Lower lobe of right lung (tissue), 2 donors: ENCODE data around the gene ENOX2. TPM values are rescaled to one million over a fixed set of nuclear protein-coding genes. Genes with fewer than 3 reads are reported as not detected.

ENCODE experiments used
- ATAC-seq, 2 donors: fragments of 200-7000 bp; cut with Tn5 transposase; one replicate each; pipeline ENCODE4 v1.9.1; 2020 to 2022; ENCODE audit warnings: mild to moderate bottlenecking in 2 of 2, moderate library complexity in 2 of 2
- DNase-seq: peaks from one replicate; pipeline ENCODE4 v3.0.0-alpha.2; 2020
- H3K27ac ChIP-seq: fragments of 200-600 bp; one replicate; pipeline ENCODE4 v1.8.0; 2022
- H3K27me3 ChIP-seq: fragments of 200-600 bp; one replicate; pipeline ENCODE4 v1.8.0; 2022; ENCODE audit warnings: low read depth
- H3K36me3 ChIP-seq: fragments of 200-600 bp; one replicate; pipeline ENCODE4 v1.8.0; 2022; ENCODE audit warnings: mild to moderate bottlenecking
- H3K4me1 ChIP-seq: fragments of 200-600 bp; one replicate; pipeline ENCODE4 v1.8.0; 2022
- H3K4me3 ChIP-seq: fragments of 200-600 bp; one replicate; pipeline ENCODE4 v1.8.0; 2022; ENCODE audit warnings: mild to moderate bottlenecking
- H3K9me3 ChIP-seq: fragments of 200-600 bp; one replicate; pipeline ENCODE4 v1.8.0; 2022
- intact Hi-C: fragments of 100-400 bp; cut with DNase I; formaldehyde crosslinking; loops from one replicate; pipeline ENCODE4 v1.11.0; 2022
- total RNA-seq: library from RNA; stranded (reverse); fragmentation: NEBNext Ultra II Directional; extraction: Animal tissue kit (Norgen Biotek cat#: 25700); gene quantifications from one replicate; pipeline ENCODE4 v1.2.1, GENCODE V29; 2021
- TF ChIP-seq, protein P1 (sequence below): fragments of 200-600 bp; IDR thresholded peaks from one replicate; pipeline ENCODE4 v1.8.0; 2022; ENCODE audit warnings: antibody characterized with exemption, mild to moderate bottlenecking
- donor health status: DM: no; HTN: yes; CAD: no; lungs with severe emphysema.

The ENOX2 gene
- total RNA-seq, 1 donor from 2014 or later = 16.8 TPM

DNA sequence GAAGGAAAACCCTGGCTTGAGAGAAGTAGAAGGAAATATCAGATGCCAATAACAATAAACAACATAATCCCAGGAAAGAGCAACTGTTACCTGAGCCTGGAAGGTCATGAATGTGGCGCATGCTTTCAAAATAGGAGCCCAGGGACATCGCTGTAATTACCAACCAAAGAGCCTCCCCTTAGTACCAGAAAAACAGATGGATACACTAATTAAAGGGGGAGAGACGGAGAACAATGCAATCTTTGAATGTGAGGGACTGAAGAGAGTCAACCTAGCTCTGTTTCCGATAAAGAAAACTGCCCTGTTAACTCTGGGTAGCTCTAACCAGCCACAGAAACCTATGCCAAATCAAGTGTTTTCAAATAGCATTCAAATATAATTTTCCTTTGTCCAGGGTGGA, 161.4 kb downstream of the ENOX2 start:
- no peak for DNase-seq
- H3K9me3 ChIP-seq = no peaks in the 10 kb centered on the region
- H3K4me3 ChIP-seq = no peak overlapping the region
- no peak for ATAC-seq
- H3K36me3 ChIP-seq = no peaks in the 10 kb centered on the region
- no peak overlapping the region for H3K27ac ChIP-seq
- TF ChIP-seq, protein P1, sequence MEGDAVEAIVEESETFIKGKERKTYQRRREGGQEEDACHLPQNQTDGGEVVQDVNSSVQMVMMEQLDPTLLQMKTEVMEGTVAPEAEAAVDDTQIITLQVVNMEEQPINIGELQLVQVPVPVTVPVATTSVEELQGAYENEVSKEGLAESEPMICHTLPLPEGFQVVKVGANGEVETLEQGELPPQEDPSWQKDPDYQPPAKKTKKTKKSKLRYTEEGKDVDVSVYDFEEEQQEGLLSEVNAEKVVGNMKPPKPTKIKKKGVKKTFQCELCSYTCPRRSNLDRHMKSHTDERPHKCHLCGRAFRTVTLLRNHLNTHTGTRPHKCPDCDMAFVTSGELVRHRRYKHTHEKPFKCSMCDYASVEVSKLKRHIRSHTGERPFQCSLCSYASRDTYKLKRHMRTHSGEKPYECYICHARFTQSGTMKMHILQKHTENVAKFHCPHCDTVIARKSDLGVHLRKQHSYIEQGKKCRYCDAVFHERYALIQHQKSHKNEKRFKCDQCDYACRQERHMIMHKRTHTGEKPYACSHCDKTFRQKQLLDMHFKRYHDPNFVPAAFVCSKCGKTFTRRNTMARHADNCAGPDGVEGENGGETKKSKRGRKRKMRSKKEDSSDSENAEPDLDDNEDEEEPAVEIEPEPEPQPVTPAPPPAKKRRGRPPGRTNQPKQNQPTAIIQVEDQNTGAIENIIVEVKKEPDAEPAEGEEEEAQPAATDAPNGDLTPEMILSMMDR = no peak
- H3K4me1 ChIP-seq = no peaks in the 10 kb centered on the region
- no peaks in the 10 kb centered on the region for H3K27me3 ChIP-seq
- intact Hi-C loops = no loop called here

DNA sequence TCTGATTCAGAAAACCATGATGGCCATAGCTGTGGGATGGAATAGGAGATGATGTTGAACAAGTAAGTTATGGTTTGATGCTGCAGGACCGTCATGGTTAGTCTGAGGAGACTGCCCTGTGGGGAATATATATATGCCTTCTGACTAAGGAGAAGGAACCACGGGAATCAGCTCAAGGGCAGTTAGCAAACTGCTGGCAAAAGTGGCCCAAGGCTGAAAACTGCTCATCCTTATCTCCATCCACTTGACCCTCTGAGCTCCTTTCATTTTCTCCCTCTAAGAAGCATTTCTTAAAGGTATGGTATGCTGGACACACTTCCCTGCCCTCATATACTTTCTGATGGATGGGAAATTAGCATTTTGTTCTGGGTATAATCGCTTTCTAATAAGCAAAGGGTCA, 161.9 kb downstream of the ENOX2 start:
- TF ChIP-seq, protein P1 = no peak
- Histone ChIP-seq H3K27ac (no peak overlapping the region), H3K4me1 (no peaks in the 10 kb centered on the region), H3K4me3 (no peak overlapping the region), H3K36me3 (no peaks in the 10 kb centered on the region), H3K9me3 (no peaks in the 10 kb centered on the region), H3K27me3 (no peaks in the 10 kb centered on the region)
- ATAC-seq (no peak), DNase-seq (no peak)
- intact Hi-C loops = no loop called here

DNA sequence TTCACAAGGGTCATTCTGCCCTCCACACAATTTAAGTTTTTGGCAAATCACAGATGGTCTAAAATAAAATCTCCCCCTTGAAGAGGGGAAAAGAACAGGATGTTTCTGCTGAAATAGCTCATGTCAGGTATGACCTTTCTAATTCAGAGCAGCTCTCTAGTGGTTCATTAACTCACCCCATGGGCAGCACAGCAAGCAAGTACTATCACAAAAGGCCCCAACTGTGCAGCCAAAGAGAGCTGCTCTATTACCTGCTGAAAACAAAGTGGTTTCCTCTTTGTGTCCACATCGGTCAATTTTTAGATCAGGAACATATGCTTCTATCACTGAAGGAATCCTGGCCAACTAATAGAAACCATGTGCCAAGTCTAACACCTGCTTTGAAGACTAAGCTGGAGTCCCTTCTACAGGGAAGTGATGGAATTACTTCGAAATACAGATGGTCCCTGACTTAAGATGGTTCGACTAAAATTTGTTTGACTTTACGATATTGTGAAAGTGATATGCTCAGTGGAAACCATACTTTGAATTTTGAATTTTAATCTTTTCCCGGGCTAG, 164.3 kb downstream of the ENOX2 start:
- no peak for ATAC-seq
- Histone ChIP-seq H3K36me3 (no peaks in the 10 kb centered on the region), H3K27me3 (no peaks in the 10 kb centered on the region)

DNA sequence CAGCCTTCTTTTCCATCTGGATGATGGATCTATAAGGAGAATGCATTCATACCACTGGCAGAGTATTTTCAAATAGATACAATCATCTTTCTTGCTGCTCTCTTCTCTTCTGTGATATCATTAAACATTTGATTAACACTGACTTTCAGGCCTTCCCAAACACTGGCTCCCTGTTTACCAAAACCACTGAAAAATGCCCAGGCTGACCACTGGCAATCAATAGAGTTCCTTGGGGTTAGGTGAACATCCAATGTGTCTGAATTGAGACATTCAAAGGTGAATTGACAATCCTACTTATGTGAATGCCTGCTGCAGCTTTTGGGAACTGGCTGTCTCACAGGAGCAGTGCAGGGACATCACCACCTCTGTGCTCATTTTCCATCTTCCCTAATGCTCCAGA, 168.3 kb downstream of the ENOX2 start:
- ATAC-seq (no peak), DNase-seq (no peak)
- Histone ChIP-seq H3K4me1 (no peaks in the 10 kb centered on the region), H3K9me3 (peaks cover 4% of the 10 kb centered on the region), H3K27me3 (no peaks in the 10 kb centered on the region), H3K4me3 (no peak overlapping the region), H3K27ac (no peak overlapping the region), H3K36me3 (no peaks in the 10 kb centered on the region)
- TF ChIP-seq, protein P1 = no peak
- intact Hi-C loops = no loop called here

More for the DNA sequence above, 164.3 kb downstream of the ENOX2 start:
- intact Hi-C loops = no loop called here
- Histone ChIP-seq H3K4me3 (no peak overlapping the region), H3K4me1 (no peaks in the 10 kb centered on the region), H3K27ac (no peak overlapping the region), H3K9me3 (no peaks in the 10 kb centered on the region)
- no peak for DNase-seq
- TF ChIP-seq, protein P1 = no peak

DNA sequence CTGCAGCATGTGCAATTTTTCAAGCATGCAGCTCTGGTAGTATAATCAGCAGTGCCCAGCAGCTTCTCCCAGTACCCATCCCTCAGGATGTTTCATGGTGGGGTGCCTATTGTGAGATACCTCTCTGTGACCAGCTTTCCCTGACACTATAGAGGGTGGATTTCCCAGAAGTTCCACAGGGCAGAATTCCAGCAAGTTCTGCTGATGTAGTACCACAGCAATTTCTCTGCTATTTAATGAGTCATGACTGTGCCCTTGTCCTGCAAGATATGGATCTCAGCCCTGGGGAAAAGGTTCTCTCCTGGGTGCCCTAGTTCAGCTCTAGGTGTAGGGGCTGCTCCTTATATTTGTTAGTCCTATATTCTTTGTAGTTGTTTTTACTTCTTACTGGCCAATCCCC, 174.8 kb downstream of the ENOX2 start:
- TF ChIP-seq, protein P1 = no peak
- H3K27ac ChIP-seq = no peak overlapping the region
- DNase-seq (no peak), ATAC-seq (no peak)
- H3K36me3 ChIP-seq = no peaks in the 10 kb centered on the region
- H3K4me1 ChIP-seq = no peaks in the 10 kb centered on the region
- no peak overlapping the region for H3K4me3 ChIP-seq
- peaks cover 9% of the 10 kb centered on the region for H3K9me3 ChIP-seq
- intact Hi-C loops = no loop called here
- H3K27me3 ChIP-seq = no peaks in the 10 kb centered on the region
